HepG2 (cell line): ENCODE measurements around the gene ATP6V0D1. TPM values are rescaled to one million over a fixed set of nuclear protein-coding genes. Genes with fewer than 3 reads are reported as not detected.
A peak's percentile ranks its signal among the peaks of the same experiment; 100 is the strongest.

Source experiments
- FOXC1 ChIP-seq: sonication (generic); formaldehyde crosslinking; IDR thresholded peaks from 2 replicates; pipeline ENCODE4 v1.8.0; 2022; ENCODE audit warnings: mild to moderate bottlenecking, missing genetic modification reagents, borderline replicate concordance
- GATAD1 ChIP-seq: IDR thresholded peaks from 2 replicates; pipeline ENCODE4 v1.6.1; 2016; ENCODE audit warnings: missing genetic modification reagents, missing compliant biosample characterization
- GRHL1 ChIP-seq: sonication (generic); formaldehyde crosslinking; conservative IDR thresholded peaks from 2 replicates; pipeline ENCODE4 v1.8.0; 2022; ENCODE audit warnings: missing genetic modification reagents
- HNRNPL ChIP-seq: fragments of 200-400 bp; formaldehyde crosslinking; IDR thresholded peaks from 2 replicates; pipeline ENCODE4 v1.6.1; 2017; ENCODE audit warnings: mild to moderate bottlenecking, low read depth, low read length
- POGZ ChIP-seq: sonication (generic); formaldehyde crosslinking; IDR thresholded peaks from 2 replicates; pipeline ENCODE4 v1.4.0; 2020; ENCODE audit warnings: mild to moderate bottlenecking, missing genetic modification reagents
- POLR2A ChIP-seq, 2 experiments: IDR thresholded peaks; 2 replicates each; pipeline ENCODE4 v1.6.1; 2011; ENCODE audit warnings: low read depth in 2 of 2, low read length in 2 of 2, mild to moderate bottlenecking in 1 of 2, moderate library complexity in 1 of 2; ENCODE audit not compliant: insufficient read depth in 1 of 2
- SATB2 ChIP-seq: sonication (generic); formaldehyde crosslinking; IDR thresholded peaks from 2 replicates; pipeline ENCODE4 v1.5.0; 2020; ENCODE audit warnings: missing genetic modification reagents
- SRSF4 ChIP-seq: fragments of 200-400 bp; formaldehyde crosslinking; IDR thresholded peaks from one replicate; pipeline ENCODE4 v1.6.1; 2018; ENCODE audit warnings: mild to moderate bottlenecking, low read depth, low read length, moderate library complexity; ENCODE audit not compliant: poor library complexity, severe bottlenecking
- UBTF ChIP-seq: sonication (generic); formaldehyde crosslinking; IDR thresholded peaks from 2 replicates; pipeline ENCODE4 v1.4.0; 2020; ENCODE audit warnings: mild to moderate bottlenecking, missing genetic modification reagents
- ZBTB39 ChIP-seq: sonication (generic); formaldehyde crosslinking; IDR thresholded peaks from 2 replicates; pipeline ENCODE4 v1.5.0; 2020; ENCODE audit warnings: missing genetic modification reagents
- ZC3H4 ChIP-seq: sonication (generic); formaldehyde crosslinking; IDR thresholded peaks from 2 replicates; pipeline ENCODE4 v1.4.0; 2020; ENCODE audit warnings: missing genetic modification reagents, borderline replicate concordance
- ZKSCAN1 ChIP-seq: fragments of 150-350 bp; IDR thresholded peaks from 2 replicates; pipeline ENCODE4 v1.6.1; 2014; ENCODE audit warnings: low read length
- ZNF430 ChIP-seq: sonication (generic); formaldehyde crosslinking; IDR thresholded peaks from 2 replicates; pipeline ENCODE4 v1.9.0; 2021; ENCODE audit warnings: mild to moderate bottlenecking, missing genetic modification reagents
- ZNF512 ChIP-seq: sonication (generic); formaldehyde crosslinking; IDR thresholded peaks from 2 replicates; pipeline ENCODE4 v1.4.0; 2020; ENCODE audit warnings: mild to moderate bottlenecking, missing genetic modification reagents
- ZNF687 ChIP-seq: sonication (generic); formaldehyde crosslinking; IDR thresholded peaks from 2 replicates; pipeline ENCODE4 v1.5.1; 2020; ENCODE audit warnings: mild to moderate bottlenecking, missing genetic modification reagents, moderate library complexity
- ZNF740 ChIP-seq: sonication (generic); formaldehyde crosslinking; IDR thresholded peaks from 2 replicates; pipeline ENCODE4 v1.4.0; 2020; ENCODE audit warnings: missing genetic modification reagents
- ZNF768 ChIP-seq: sonication (generic); formaldehyde crosslinking; IDR thresholded peaks from 2 replicates; pipeline ENCODE4 v1.4.0; 2020; ENCODE audit warnings: missing genetic modification reagents
- polyA plus RNA-seq, 8 experiments: library from polyadenylated mRNA; depleted of rRNA in 3 of 8; stranded (reverse) in 7 of 8; unstranded in 1 of 8; fragments of >200 nt; fragmentation: Illumina TruSeq in 4 of 8; extraction: Trizol in 4 of 8; gene quantifications; 2 replicates each; pipeline versions ENCODE4 v1.2.1 to v1.2.3, GENCODE V29; 2011 to 2016; ENCODE audit warnings: low read depth in 4 of 8, missing spikeins in 1 of 8, mixed read lengths in 1 of 8; ENCODE audit not compliant: insufficient read depth in 1 of 8
- total RNA-seq, 5 experiments: library from RNA; depleted of rRNA; stranded (reverse); fragments of >200 nt; fragmentation: Illumina TruSeq; extraction: Trizol; gene quantifications; 2 replicates each; pipeline ENCODE4 v1.2.3, GENCODE V29; 2016; ENCODE audit warnings: low read depth in 1 of 5

The ATP6V0D1 gene
- total and polyA plus RNA-seq, 2 of the 13 experiments (the other 11 are each of a cell fraction or from before 2014, with no cell fraction given), result 51.1 to 61.3 TPM

- peak; percentile 7 for TF ChIP-seq ZNF687
- 0 out of 2 replicates have a peak, but pooled peaks have one; percentile 28 for TF ChIP-seq HNRNPL
- no peak for TF ChIP-seq ZNF740 (CRISPR knock-in tag)
- TF ChIP-seq ZNF768 (CRISPR knock-in tag), result peak; percentile 99
- TF ChIP-seq SRSF4, result no peak
- peak; percentile 95 for TF ChIP-seq ZKSCAN1
- no peak for TF ChIP-seq GATAD1 (CRISPR knock-in tag)
- TF ChIP-seq ZBTB39 (CRISPR knock-in tag), result no peak
- TF ChIP-seq GRHL1 (CRISPR knock-in tag), result no peak
- peak; percentile 55; the same call in 1 of the 2 replicates for TF ChIP-seq ZNF512 (CRISPR knock-in tag)
- no peak for TF ChIP-seq POGZ
- TF ChIP-seq POLR2A (IDR thresholded peaks at IDR 0.05; ENCODE audit: insufficient read depth in 1 of 2, low read depth in 2 of 2, low read length in 2 of 2), result no peak
- TF ChIP-seq SATB2 (CRISPR knock-in tag), result no peak
- TF ChIP-seq FOXC1, result 0 out of 2 replicates have a peak, but pooled peaks have one; percentile 7
- peak; percentile 46; the same call in 1 of the 2 replicates for TF ChIP-seq ZC3H4
- 0 out of 2 replicates have a peak, but pooled peaks have one; percentile 18 for TF ChIP-seq ZNF430 (CRISPR knock-in tag)
- TF ChIP-seq UBTF (CRISPR knock-in tag), result peak; percentile 60
Observed at GRCh38 chr16:67529582-67530012, 48.6 kb upstream of the ATP6V0D1 start (continued).
